Smooth muscle cell (in vitro differentiated cells): ENCODE results near the gene CUTA. TPM values are rescaled to one million over a fixed set of nuclear protein-coding genes. Genes with fewer than 3 reads are reported as not detected.
A peak's percentile ranks its signal among the peaks of the same experiment; 100 is the strongest.

Experiments used
- DNase-seq: peaks from one replicate; lab custom pipeline; 2025; ENCODE audit not compliant: unreplicated experiment; lab: John Stamatoyannopoulos, UW
- H2AFZ ChIP-seq: fragments of 200-600 bp; sonication (generic); 2 replicates; pipeline ENCODE4 v1.6.0; 2016; ENCODE audit warnings: antibody characterized with exemption, low read depth, mild to moderate bottlenecking
- H3F3A ChIP-seq: fragments of 200-600 bp; sonication (generic); 2 replicates; pipeline ENCODE4 v1.6.0; 2017; ENCODE audit warnings: antibody characterized with exemption, low read depth
- H3K27ac ChIP-seq: fragments of 200-600 bp; sonication (generic); 2 replicates; pipeline ENCODE4 v1.5.1; 2016; ENCODE audit warnings: low read depth, mild to moderate bottlenecking
- H3K27me3 ChIP-seq: fragments of 200-600 bp; sonication (generic); 2 replicates; pipeline ENCODE4 v1.6.1; 2016; ENCODE audit warnings: low read depth, mild to moderate bottlenecking
- H3K36me3 ChIP-seq: fragments of 200-600 bp; sonication (generic); 2 replicates; pipeline ENCODE4 v1.5.1; 2016; ENCODE audit warnings: low read depth
- H3K4me1 ChIP-seq: fragments of 200-600 bp; sonication (generic); 2 replicates; pipeline ENCODE4 v1.5.1; 2016; ENCODE audit warnings: low read depth
- H3K4me2 ChIP-seq: fragments of 200-600 bp; sonication (generic); 2 replicates; pipeline ENCODE4 v1.6.0; 2016; ENCODE audit warnings: mild to moderate bottlenecking
- H3K4me3 ChIP-seq: fragments of 200-600 bp; sonication (generic); 2 replicates; pipeline ENCODE4 v1.5.1; 2016; ENCODE audit warnings: mild to moderate bottlenecking
- H3K79me2 ChIP-seq: fragments of 200-600 bp; sonication (generic); 2 replicates; pipeline ENCODE4 v1.6.0; 2016; ENCODE audit warnings: low read depth, mild to moderate bottlenecking
- H3K9ac ChIP-seq: fragments of 200-600 bp; sonication (generic); 2 replicates; pipeline ENCODE4 v1.6.0; 2016; ENCODE audit warnings: low read depth
- H3K9me3 ChIP-seq: fragments of 200-600 bp; sonication (generic); replicated peaks from 2 replicates; pipeline ENCODE4 v1.5.1; 2016; ENCODE audit warnings: low read depth
- H4K20me1 ChIP-seq: fragments of 200-600 bp; sonication (generic); 2 replicates; pipeline ENCODE4 v1.6.0; 2016; ENCODE audit warnings: low read depth
- CTCF ChIP-seq: fragments of 200-600 bp; sonication (generic); IDR thresholded peaks from 2 replicates; pipeline ENCODE4 v1.5.1; 2017; ENCODE audit warnings: borderline replicate concordance, mild to moderate bottlenecking, antibody characterized with exemption; ENCODE audit not compliant: insufficient read depth, poor library complexity, severe bottlenecking
- WGBS: methylation state at CpG from one replicate; pipeline ENCODE4 v1.1.7; 2016; ENCODE audit warnings: low lambda C conversion rate; 5-methylcytosine and 5-hydroxymethylcytosine counted together
- polyA plus RNA-seq: library from polyadenylated mRNA; unstranded; fragments of >200 nt; fragmentation: Nextera tagmentation; extraction: Ambion mirVana; gene quantifications from 2 replicates; pipeline ENCODE4 v1.2.1, GENCODE V29; 2016
- total RNA-seq: library from RNA; depleted of rRNA; stranded (reverse); fragments of >200 nt; gene quantifications from 2 replicates; pipeline ENCODE4 v1.2.3, GENCODE V29; 2014

Gene CUTA
- total and polyA plus RNA-seq, 2 experiments from 2014 or later: 173 to 289 TPM

- Histone ChIP-seq H3K79me2 (peaks cover 37% of the 10 kb centered on the region), H3K36me3 (no peaks in the 10 kb centered on the region), H4K20me1 (peaks cover 14% of the 10 kb centered on the region), H3K27ac (peak overlapping the region; percentile 84), H3K9me3 (no peaks in the 10 kb centered on the region), H3K9ac (no peak overlapping the region), H2AFZ (no peak overlapping the region), H3K4me1 (peaks cover 19% of the 10 kb centered on the region), H3K27me3 (no peaks in the 10 kb centered on the region), H3K4me3 (no peak overlapping the region), H3F3A (peaks cover 4% of the 10 kb centered on the region), H3K4me2 (peak overlapping the region; percentile 98)
- no peak for DNase-seq
- no peak for TF ChIP-seq CTCF
- WGBS: 96% methylated on average over 10 of the region's 10 CpGs
These were observed 5.5 kb downstream of the CUTA start for GRCh38 chr6:33412140-33413009.

DNA sequence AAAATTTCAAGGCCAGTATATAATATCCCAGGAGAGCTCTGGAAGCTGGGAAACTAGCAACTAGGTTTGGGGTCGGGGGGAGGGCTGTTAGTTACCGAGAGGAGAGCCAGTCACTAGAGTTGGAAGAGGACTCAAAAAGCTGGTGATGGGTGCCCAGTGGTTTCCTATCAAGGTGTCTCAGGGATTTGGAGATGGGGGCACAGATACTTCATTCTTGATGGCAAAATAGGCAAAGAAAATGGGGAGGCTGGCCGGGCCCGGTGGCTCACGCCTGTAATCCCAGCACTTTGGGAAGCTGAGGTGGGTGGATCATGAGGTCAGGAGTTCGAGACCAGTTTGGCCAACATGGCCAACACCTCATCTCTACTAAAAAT lies 6.3 kb downstream of the CUTA start:
- Histone ChIP-seq H3F3A (peaks cover 4% of the 10 kb centered on the region), H3K27me3 (no peaks in the 10 kb centered on the region), H2AFZ (no peak overlapping the region), H4K20me1 (peaks cover 14% of the 10 kb centered on the region), H3K4me2 (peak overlapping the region; percentile 98), H3K79me2 (peaks cover 34% of the 10 kb centered on the region), H3K9ac (peak overlapping the region; percentile 91), H3K9me3 (no peaks in the 10 kb centered on the region), H3K4me3 (peak overlapping the region; percentile 82), H3K4me1 (peaks cover 17% of the 10 kb centered on the region), H3K27ac (peak overlapping the region; percentile 84), H3K36me3 (no peaks in the 10 kb centered on the region)
- TF ChIP-seq CTCF: no peak
- WGBS: 65% methylated on average over 6 of the region's 6 CpGs
- DNase-seq: no peak

- no peak for DNase-seq
- H3K4me2 ChIP-seq: peak within 1 kb of the TSS; percentile 98
- peak within 1 kb of the TSS; percentile 93 for H2AFZ ChIP-seq
- H3K4me3 ChIP-seq: peak within 1 kb of the TSS; percentile 82
- TF ChIP-seq CTCF: peak; percentile 4
- H3K27me3 ChIP-seq: no peaks in the 10 kb centered on the region
- H3K79me2 ChIP-seq: peaks cover 27% of the 10 kb centered on the region
- peak within 1 kb of the TSS; percentile 84 for H3K27ac ChIP-seq
- H4K20me1 ChIP-seq: peaks cover 14% of the 10 kb centered on the region
- no peaks in the 10 kb centered on the region for H3K9me3 ChIP-seq
- peak within 1 kb of the TSS; percentile 91 for H3K9ac ChIP-seq
- H3F3A ChIP-seq: peaks cover 4% of the 10 kb centered on the region
- no peaks in the 10 kb centered on the region for H3K36me3 ChIP-seq
- H3K4me1 ChIP-seq: peaks cover 10% of the 10 kb centered on the region
- WGBS: 2% methylated on average over 21 of the region's 67 CpGs
These were observed 6.9 kb downstream of the CUTA start, which contains the start of gene PHF1 for GRCh38 chr6:33410711-33411631. PHF1 (plus strand) TSS chr6:33411014; CDS start chr6:33412264, 1,250 bp downstream.
